HG03196 (cell line): ENCODE measurements around the gene MYEF2.

ENCODE experiments used
- ATAC-seq: cut with Tn5 transposase; IDR thresholded peaks from one replicate; pipeline ENCODE4 v1.9.1; 2021; ENCODE audit not compliant: unreplicated experiment

MYEF2 gene

GRCh38 chr15:48145923-48146322 lies 32.2 kb downstream of the MYEF2 start:
- no peak for ATAC-seq

GRCh38 chr15:48144889-48145288 lies 33.2 kb downstream of the MYEF2 start:
- ATAC-seq: no peak

DNA sequence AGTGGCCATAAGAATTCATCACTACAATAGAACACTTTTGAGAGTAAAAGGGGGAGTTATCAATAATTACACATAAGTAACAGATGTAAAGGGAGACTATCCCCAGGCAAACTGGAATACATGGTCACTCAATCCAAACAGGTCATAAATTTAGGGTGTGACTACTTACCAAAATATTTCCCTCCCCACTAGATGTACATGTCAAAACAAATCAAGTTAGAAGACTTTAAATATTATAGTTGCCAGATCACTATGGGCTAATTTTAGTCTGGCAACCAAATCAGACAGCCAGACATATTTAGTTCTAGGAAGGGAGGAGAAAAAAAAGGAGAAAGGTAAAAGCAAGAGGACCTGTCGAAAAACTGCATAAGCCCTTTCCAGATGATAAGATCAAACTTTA lies 34.2 kb downstream of the MYEF2 start:
- ATAC-seq: no peak

DNA sequence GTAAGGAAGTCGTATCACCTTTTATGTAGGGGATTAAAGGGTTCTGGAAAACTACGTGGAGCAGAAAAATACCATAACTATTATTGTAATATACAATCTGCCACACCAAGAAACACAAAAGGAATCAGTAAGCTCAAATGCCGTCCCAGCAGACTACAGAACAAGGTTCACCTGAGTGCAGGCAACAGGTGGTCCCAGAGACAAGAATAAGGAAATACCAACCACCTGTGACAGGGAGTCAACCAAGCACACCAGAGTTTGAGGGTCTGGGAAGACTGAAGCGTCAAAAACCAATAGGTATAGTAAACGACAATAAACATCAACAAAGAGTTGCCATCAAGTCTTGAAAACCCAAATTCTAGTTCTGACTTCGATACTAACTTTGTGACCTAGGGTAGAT lies 45.2 kb downstream of the MYEF2 start:
- ATAC-seq: no peak

DNA sequence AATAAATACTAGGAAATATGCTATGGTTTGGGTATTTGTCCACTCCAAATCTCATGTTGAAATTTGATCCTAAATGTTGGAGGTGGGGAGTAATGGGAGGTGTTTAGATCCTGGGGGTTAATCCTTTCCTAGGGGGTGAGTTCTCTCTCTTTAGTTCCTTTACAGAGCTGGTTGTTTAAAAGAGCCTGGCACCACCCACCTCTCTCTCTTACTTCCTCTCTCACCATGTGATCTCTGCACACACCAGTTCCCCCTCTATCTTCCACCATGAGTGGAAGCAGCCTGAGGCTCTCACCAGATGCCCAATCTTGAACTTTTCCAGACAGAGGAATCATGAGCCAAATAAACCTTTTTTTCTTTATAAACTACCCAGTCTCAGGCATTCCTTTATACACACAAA lies 46.8 kb downstream of the MYEF2 start:
- ATAC-seq: no peak

GRCh38 chr15:48126667-48127355 lies 51.3 kb downstream of the MYEF2 start:
- ATAC-seq: no peak

- no peak for ATAC-seq
These were observed 56.2 kb downstream of the MYEF2 start for GRCh38 chr15:48121849-48122248.

- ATAC-seq: no peak
These were observed 57.4 kb downstream of the MYEF2 start, which contains the start of gene SLC24A5 for GRCh38 chr15:48120745-48121144. Gene SLC24A5, plus strand, starts transcription at chr15:48120990. Its CDS starts 55 bp downstream, at chr15:48121045.

DNA sequence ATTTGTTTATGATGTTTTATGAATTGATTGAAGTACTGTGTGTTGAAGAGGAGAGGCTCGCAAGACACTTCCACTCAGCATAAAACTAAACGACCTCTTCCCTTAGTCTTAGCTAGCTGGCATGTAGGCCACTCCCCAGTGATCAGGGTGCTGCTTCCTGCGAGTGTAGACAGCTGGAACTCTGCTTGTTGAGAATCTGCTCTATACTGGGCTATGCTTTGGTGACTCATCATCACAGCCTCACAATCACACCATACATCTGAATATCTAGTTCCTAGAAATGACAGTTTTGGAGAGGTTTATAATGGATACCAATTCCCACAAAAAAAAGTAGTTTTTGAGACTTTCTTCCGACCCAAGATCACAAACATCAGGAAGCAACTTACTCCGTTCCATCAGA lies 58.8 kb downstream of the MYEF2 start:
- ATAC-seq: no peak

GRCh38 chr15:48112242-48112641 lies 65.9 kb downstream of the MYEF2 start:
- no peak for ATAC-seq

DNA sequence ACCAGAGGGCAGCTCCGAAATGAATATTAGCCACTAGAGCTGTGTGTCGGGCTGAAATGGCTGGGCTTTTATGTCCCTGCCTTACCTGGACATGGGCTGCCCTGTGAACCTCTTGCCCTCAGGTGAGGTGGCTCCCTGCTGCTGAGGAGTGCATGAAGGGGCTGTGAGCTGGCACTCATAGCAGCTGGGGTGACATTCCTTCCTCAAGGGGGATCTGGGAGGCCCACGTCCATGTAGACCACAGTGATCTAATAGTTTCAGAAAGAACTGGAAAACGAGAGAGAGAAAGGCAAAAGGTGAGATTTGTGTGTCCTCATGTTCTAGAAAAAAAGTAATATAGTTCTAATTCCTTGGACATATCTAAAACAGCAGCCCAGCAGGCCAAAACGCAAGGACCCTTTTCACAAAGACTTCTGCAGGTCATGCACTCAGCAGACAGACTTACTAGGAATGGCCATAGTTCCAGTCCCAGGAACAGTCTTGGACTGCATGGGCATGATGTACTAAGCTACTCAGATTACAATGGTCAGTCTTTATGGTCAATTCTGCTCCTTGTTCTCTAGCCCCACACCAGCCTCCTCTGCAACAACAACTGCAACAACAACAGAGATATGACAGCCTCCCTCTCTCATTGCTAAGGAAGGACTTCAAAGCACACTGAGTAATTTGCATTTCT lies 68.1 kb downstream of the MYEF2 start:
- ATAC-seq: no peak

DNA sequence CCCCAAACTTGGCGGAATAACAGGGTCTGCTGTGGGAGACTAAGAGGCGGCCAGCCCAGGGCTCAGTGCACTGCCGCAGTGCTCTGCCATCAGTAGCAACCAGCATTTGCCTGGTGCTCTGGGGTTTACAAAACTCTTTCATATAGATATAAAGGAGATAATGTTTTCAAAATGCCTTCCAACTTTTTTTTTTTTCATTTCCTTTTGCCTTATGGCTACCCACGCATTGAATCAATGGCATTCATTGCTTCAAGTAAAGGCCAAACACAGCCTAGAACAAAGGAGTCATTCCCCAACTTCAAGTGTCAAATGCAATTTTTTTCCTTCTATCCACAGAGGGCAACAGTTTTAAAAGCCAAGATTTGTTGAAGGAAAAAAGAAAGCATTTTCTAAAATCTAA lies 68.9 kb downstream of the MYEF2 start:
- no peak for ATAC-seq

DNA sequence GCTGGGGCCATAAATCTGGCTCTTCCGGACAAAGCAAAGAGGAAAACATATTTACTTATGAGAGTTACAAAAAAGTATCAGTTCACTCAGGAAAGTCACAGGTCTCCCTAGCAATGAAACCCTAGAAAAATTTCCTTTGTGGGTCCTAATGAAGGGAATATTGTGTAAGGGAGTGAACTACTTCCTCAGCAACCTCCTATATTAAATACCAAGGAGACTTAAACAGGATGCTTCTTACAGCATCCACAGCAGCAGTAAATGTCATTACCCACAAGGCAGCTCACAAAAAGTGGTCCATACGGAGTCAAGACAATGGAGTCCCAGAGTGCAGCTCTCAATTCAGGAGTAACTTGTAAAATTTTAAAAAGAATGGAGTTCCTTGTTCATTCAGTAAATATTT lies 72.2 kb downstream of the MYEF2 start:
- ATAC-seq: no peak

- ATAC-seq: no peak
These were observed 74.4 kb downstream of the MYEF2 start for GRCh38 chr15:48103647-48104046.

GRCh38 chr15:48102167-48102566 lies 75.9 kb downstream of the MYEF2 start:
- ATAC-seq: no peak

DNA sequence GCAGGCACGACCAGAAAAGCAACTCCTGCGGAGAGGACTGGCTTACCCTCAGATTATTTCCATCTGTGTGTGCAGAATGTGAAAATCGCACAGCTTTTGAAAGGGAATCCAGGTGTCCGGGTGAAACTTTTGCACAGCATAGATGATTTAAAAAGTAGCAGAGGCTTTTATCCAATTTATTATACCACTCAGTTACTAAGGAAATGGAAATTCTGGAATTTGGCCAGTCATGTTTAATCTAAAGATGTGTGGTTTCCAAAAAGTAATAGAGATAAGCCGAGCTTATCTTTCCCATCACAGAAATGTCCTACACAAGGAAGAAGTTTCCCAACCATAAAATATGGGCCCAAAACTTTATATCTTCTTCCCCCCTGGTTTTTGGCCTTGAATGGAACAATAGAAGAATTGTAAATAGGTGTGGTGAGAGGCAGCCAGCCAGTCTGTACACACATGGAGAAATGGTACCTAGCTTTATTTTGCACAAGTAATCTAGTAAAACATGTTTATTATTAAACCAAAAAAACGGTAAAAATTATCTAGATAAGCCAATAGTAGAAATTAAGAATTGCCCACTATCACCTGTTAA lies 76.6 kb downstream of the MYEF2 start:
- ATAC-seq: no peak

GRCh38 chr15:48097264-48097663 lies 80.8 kb downstream of the MYEF2 start:
- no peak for ATAC-seq

DNA sequence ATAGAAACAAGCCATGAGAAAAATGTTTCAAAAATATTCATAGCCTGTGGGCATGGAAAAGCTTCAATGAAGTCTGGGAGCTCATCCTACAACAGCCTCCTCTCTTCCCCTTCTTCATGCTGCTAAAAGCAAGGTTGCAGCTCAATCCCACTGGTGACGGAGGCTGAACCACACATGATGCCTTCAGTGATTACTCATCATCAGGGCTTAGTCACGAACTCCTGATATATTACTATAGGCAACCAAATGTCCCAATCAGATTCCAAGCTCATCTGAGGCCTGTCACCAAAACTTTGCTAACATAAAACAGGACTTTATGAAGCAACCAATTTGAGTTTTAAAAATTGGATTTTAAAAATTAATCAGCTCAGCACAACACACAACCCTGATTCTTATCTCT lies 81.3 kb downstream of the MYEF2 start:
- peak; percentile 30 for ATAC-seq

- ATAC-seq: peak; percentile 87
These were observed 81.7 kb downstream of the MYEF2 start for GRCh38 chr15:48096355-48096786.

GRCh38 chr15:48091522-48091921 lies 86.6 kb downstream of the MYEF2 start:
- no peak for ATAC-seq

GRCh38 chr15:48090666-48091065 lies 87.4 kb downstream of the MYEF2 start:
- ATAC-seq: no peak

GRCh38 chr15:48090115-48090514 lies 88.0 kb downstream of the MYEF2 start:
- no peak for ATAC-seq
